KMS-11 (cell line): ENCODE measurements around the gene LARGE1.

Experiments
- H2AFZ ChIP-seq: fragments of 200-600 bp; sonication (generic); 2 replicates; pipeline ENCODE4 v1.6.1; 2016; ENCODE audit warnings: antibody characterized with exemption, mixed run types, low read depth
- H3K27ac ChIP-seq: fragments of 200-600 bp; sonication (generic); 2 replicates; pipeline ENCODE4 v1.6.1; 2016; ENCODE audit warnings: mild to moderate bottlenecking, mixed run types
- H3K27me3 ChIP-seq: fragments of 200-600 bp; sonication (generic); 2 replicates; pipeline ENCODE4 v1.6.1; 2017; ENCODE audit warnings: mild to moderate bottlenecking, low read depth, mixed run types, moderate library complexity; ENCODE audit not compliant: insufficient read depth
- H3K36me3 ChIP-seq: fragments of 200-600 bp; sonication (generic); 2 replicates; pipeline ENCODE4 v1.6.1; 2017; ENCODE audit warnings: mild to moderate bottlenecking, mixed run types; ENCODE audit not compliant: insufficient read depth
- H3K4me1 ChIP-seq: fragments of 200-600 bp; sonication (generic); 2 replicates; pipeline ENCODE4 v1.6.1; 2016; ENCODE audit warnings: mild to moderate bottlenecking, low read depth, mixed run types; ENCODE audit not compliant: poor library complexity, severe bottlenecking
- H3K4me2 ChIP-seq: fragments of 200-600 bp; sonication (generic); 2 replicates; pipeline ENCODE4 v1.7.0; 2016; ENCODE audit warnings: mild to moderate bottlenecking, mixed run types
- H3K4me3 ChIP-seq: fragments of 200-600 bp; sonication (generic); IDR thresholded peaks from 2 replicates; pipeline ENCODE4 v1.6.1; 2017; ENCODE audit warnings: low read depth, low read length, mixed read lengths; ENCODE audit not compliant: insufficient read depth
- H3K79me2 ChIP-seq: fragments of 200-600 bp; sonication (generic); 2 replicates; pipeline ENCODE4 v1.6.1; 2016; ENCODE audit warnings: low read depth, mixed run types; ENCODE audit not compliant: insufficient read depth
- H3K9ac ChIP-seq: fragments of 200-600 bp; sonication (generic); 2 replicates; pipeline ENCODE4 v1.6.1; 2016; ENCODE audit warnings: mild to moderate bottlenecking, mixed run types
- H4K20me1 ChIP-seq: fragments of 200-600 bp; sonication (generic); 2 replicates; pipeline ENCODE4 v1.6.1; 2016; ENCODE audit warnings: mild to moderate bottlenecking, mixed run types; ENCODE audit not compliant: insufficient read depth
- CTCF ChIP-seq: fragments of 200-600 bp; sonication (generic); conservative IDR thresholded peaks from 2 replicates; pipeline ENCODE4 v1.6.1; 2017; ENCODE audit warnings: low read depth, mild to moderate bottlenecking, antibody characterized with exemption, low read length, moderate library complexity, mixed read lengths

The LARGE1 gene

GRCh38 chr22:33779243-33779642 is 141.0 kb downstream of the LARGE1 start:
- no peaks in the 10 kb centered on the region for H3K36me3 ChIP-seq
- H4K20me1 ChIP-seq = no peaks in the 10 kb centered on the region
- H3K27ac ChIP-seq = no peak overlapping the region
- H3K4me3 ChIP-seq = no peak overlapping the region
- no peak overlapping the region for H3K4me2 ChIP-seq
- no peaks in the 10 kb centered on the region for H3K79me2 ChIP-seq
- no peaks in the 10 kb centered on the region for H3K27me3 ChIP-seq
- H2AFZ ChIP-seq = no peak overlapping the region
- no peak for TF ChIP-seq CTCF
- no peak overlapping the region for H3K9ac ChIP-seq
- H3K4me1 ChIP-seq = no peaks in the 10 kb centered on the region

- H3K27ac ChIP-seq = no peak overlapping the region
- H3K4me3 ChIP-seq = no peak overlapping the region
- H3K27me3 ChIP-seq = no peaks in the 10 kb centered on the region
- no peak for TF ChIP-seq CTCF
- no peaks in the 10 kb centered on the region for H3K79me2 ChIP-seq
- no peak overlapping the region for H3K4me2 ChIP-seq
- no peak overlapping the region for H3K9ac ChIP-seq
- H4K20me1 ChIP-seq = no peaks in the 10 kb centered on the region
- no peaks in the 10 kb centered on the region for H3K4me1 ChIP-seq
- H3K36me3 ChIP-seq = no peaks in the 10 kb centered on the region
- H2AFZ ChIP-seq = no peak overlapping the region
Observed at GRCh38 chr22:33776491-33776890, 143.8 kb downstream of the LARGE1 start.

- H3K4me1 ChIP-seq = no peaks in the 10 kb centered on the region
- H3K27me3 ChIP-seq = no peaks in the 10 kb centered on the region
- no peak overlapping the region for H3K9ac ChIP-seq
- H3K4me2 ChIP-seq = no peak overlapping the region
- no peaks in the 10 kb centered on the region for H3K79me2 ChIP-seq
- no peak overlapping the region for H3K27ac ChIP-seq
- no peak overlapping the region for H2AFZ ChIP-seq
- no peaks in the 10 kb centered on the region for H3K36me3 ChIP-seq
- H4K20me1 ChIP-seq = no peaks in the 10 kb centered on the region
- H3K4me3 ChIP-seq = no peak overlapping the region
- no peak for TF ChIP-seq CTCF
Observed at GRCh38 chr22:33774781-33775180, 145.5 kb downstream of the LARGE1 start.

- no peak overlapping the region for H3K9ac ChIP-seq
- H3K79me2 ChIP-seq = no peaks in the 10 kb centered on the region
- no peak overlapping the region for H3K4me2 ChIP-seq
- no peaks in the 10 kb centered on the region for H3K27me3 ChIP-seq
- no peak overlapping the region for H2AFZ ChIP-seq
- H4K20me1 ChIP-seq = no peaks in the 10 kb centered on the region
- H3K36me3 ChIP-seq = no peaks in the 10 kb centered on the region
- H3K27ac ChIP-seq = no peak overlapping the region
- no peaks in the 10 kb centered on the region for H3K4me1 ChIP-seq
- no peak overlapping the region for H3K4me3 ChIP-seq
- no peak for TF ChIP-seq CTCF
Observed at GRCh38 chr22:33772745-33773144, 147.5 kb downstream of the LARGE1 start.

GRCh38 chr22:33771136-33771535 is 149.1 kb downstream of the LARGE1 start:
- Histone ChIP-seq H3K4me1 (no peaks in the 10 kb centered on the region), H3K36me3 (no peaks in the 10 kb centered on the region), H3K27me3 (no peaks in the 10 kb centered on the region), H4K20me1 (no peaks in the 10 kb centered on the region), H3K4me3 (no peak overlapping the region), H3K79me2 (no peaks in the 10 kb centered on the region), H3K4me2 (no peak overlapping the region), H3K9ac (no peak overlapping the region), H2AFZ (no peak overlapping the region), H3K27ac (no peak overlapping the region)
- TF ChIP-seq CTCF = no peak
